Small intestine (tissue), 7 donors: Measurements from ENCODE around the gene RFLNA. TPM values are rescaled to one million over a fixed set of nuclear protein-coding genes. Genes with fewer than 3 reads are reported as not detected.
A peak's percentile ranks its signal among the peaks of the same experiment; 100 is the strongest.

ENCODE experiments used
- DNase-seq, 2 donors: peaks; one replicate each; pipeline versions ENCODE4 v3.0.0 to v3.0.0-alpha.2; 2013
- FAIRE-seq: peaks from 2 replicates; lab custom pipeline; 2012; peaks lifted over from hg19 to GRCh38; lab: Jason Lieb, UNC
- H3K27ac ChIP-seq, 3 donors: one replicate each; pipeline ENCODE4 v1.5.1; 2013; ENCODE audit warnings: low read length in 2 of 3, mild to moderate bottlenecking in 2 of 3, control low read depth in 1 of 3, inconsistent platforms in 1 of 3, low read depth in 1 of 3, moderate library complexity in 1 of 3
- H3K27me3 ChIP-seq, 3 donors: one replicate each; pipeline ENCODE4 v1.6.1; 2013; ENCODE audit warnings: low read length in 3 of 3, inconsistent platforms in 1 of 3; ENCODE audit not compliant: control insufficient read depth in 3 of 3, insufficient read depth in 3 of 3
- H3K36me3 ChIP-seq, 3 donors: one replicate each; pipeline ENCODE4 v1.6.1; 2013; ENCODE audit warnings: low read length in 3 of 3, inconsistent platforms in 1 of 3, low read depth in 1 of 3, mild to moderate bottlenecking in 1 of 3, moderate library complexity in 1 of 3; ENCODE audit not compliant: control insufficient read depth in 3 of 3, insufficient read depth in 2 of 3
- H3K4me1 ChIP-seq, 3 donors: one replicate each; pipeline ENCODE4 v1.6.1; 2013; ENCODE audit warnings: low read length in 2 of 3, inconsistent platforms in 1 of 3, low read depth in 1 of 3, mild to moderate bottlenecking in 1 of 3, moderate library complexity in 1 of 3; ENCODE audit not compliant: control insufficient read depth in 3 of 3, insufficient read depth in 2 of 3
- H3K4me3 ChIP-seq, 3 donors: one replicate each; pipeline ENCODE4 v1.5.1; 2013; ENCODE audit warnings: low read length in 3 of 3, control low read depth in 1 of 3, inconsistent platforms in 1 of 3, low read depth in 1 of 3, mild to moderate bottlenecking in 1 of 3, moderate library complexity in 1 of 3
- H3K9me3 ChIP-seq, 2 donors: one replicate each; pipeline ENCODE4 v1.6.1; 2013; ENCODE audit warnings: low read depth in 1 of 2, low read length in 1 of 2; ENCODE audit not compliant: control insufficient read depth in 2 of 2, insufficient read depth in 1 of 2
- WGBS, 3 donors: extraction: QIAGEN DNeasy Blood & Tissue Kit; methylation state at CpG; one replicate each; pipeline ENCODE4 v1.1.7; 2013; 5-methylcytosine and 5-hydroxymethylcytosine counted together
- polyA plus RNA-seq, 4 donors: library from polyadenylated mRNA; stranded (reverse) in 3 of 4; unstranded in 1 of 4; fragments of 200-250 nt in 3 of 4; fragments of 120-200 nt in 1 of 4; gene quantifications; one replicate each; pipeline versions ENCODE4 v1.2.1 to v1.2.3, GENCODE V29; 2013
- donor health status: healthy with polysubstance abuse.
- donor health status: control.
- donor health status: control.
- donor health status: Bipolar disorder and iron deficiency.
- donor health status: healthy.

The RFLNA gene
- polyA plus RNA-seq, 4 donors, result 15.9 to 92.7 (median 28.3) TPM

DNA sequence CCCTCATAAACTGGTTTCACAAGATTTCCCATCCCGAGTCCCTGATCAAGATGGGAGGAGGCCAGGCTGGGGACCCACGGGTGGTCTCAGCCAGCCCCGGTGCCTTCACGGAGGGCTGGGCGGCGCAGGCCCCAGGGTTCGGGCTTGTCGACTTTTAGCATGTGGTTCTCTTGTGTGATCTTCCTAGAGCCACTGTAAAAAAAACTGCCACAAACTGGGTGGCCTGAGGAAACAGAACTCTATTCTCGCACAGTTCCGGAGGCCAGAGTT, 12.6 kb downstream of the RFLNA start:
- Histone ChIP-seq H3K9me3 (no peaks in the 10 kb centered on the region), H3K4me3 (no peak overlapping the region), H3K4me1 (peaks cover 0 to 9% (median 0%) of the 10 kb centered on the region in 3 donors), H3K36me3 (peaks cover 0 to 98% (median 0%) of the 10 kb centered on the region in 3 donors), H3K27me3 (no peaks in the 10 kb centered on the region), H3K27ac (no peak overlapping the region)
- FAIRE-seq (no peak), DNase-seq (no peak)
- 91 to 92% (median 91%) methylated on average over 10 of the region's 10 CpGs for WGBS, 3 donors

GRCh38 chr12:124308741-124309140, 13.8 kb downstream of the RFLNA start:
- Histone ChIP-seq H3K27me3 (no peaks in the 10 kb centered on the region), H3K9me3 (no peaks in the 10 kb centered on the region), H3K36me3 (peaks cover 0 to 95% (median 0%) of the 10 kb centered on the region in 3 donors), H3K27ac (no peak overlapping the region), H3K4me3 (no peak overlapping the region), H3K4me1 (no peaks in the 10 kb centered on the region)
- FAIRE-seq (no peak), DNase-seq (no peak)
- 94 to 95% (median 94%) methylated on average over 18 of the region's 18 CpGs for WGBS, 3 donors

DNA sequence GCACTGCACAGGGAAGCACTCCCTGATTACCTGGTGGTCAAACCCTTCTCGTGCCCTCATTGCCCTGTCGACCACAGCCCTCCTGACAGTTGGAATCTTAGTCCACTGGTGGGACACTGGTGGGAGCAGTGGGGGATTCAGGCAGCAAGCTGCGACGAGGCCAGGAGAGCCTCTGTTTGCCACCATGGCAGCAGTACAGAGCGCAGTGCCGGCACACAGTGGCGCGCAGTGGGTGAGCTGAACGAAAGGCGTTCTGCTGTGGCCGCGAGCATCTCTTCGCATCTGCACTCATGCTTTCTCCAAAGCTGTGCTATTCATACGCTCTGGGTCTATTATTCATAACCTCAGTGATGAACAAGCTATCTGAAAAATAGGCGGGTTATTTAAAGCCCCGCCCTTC, 14.3 kb downstream of the RFLNA start:
- DNase-seq, result no peak
- Histone ChIP-seq H3K9me3 (no peaks in the 10 kb centered on the region), H3K27me3 (no peaks in the 10 kb centered on the region), H3K27ac (no peak overlapping the region), H3K4me3 (no peak overlapping the region), H3K4me1 (no peaks in the 10 kb centered on the region), H3K36me3 (peaks cover 0 to 95% (median 0%) of the 10 kb centered on the region in 3 donors)
- no peak for FAIRE-seq
- 91 to 96% (median 94%) methylated on average over 16 of the region's 16 CpGs for WGBS, 3 donors

DNA sequence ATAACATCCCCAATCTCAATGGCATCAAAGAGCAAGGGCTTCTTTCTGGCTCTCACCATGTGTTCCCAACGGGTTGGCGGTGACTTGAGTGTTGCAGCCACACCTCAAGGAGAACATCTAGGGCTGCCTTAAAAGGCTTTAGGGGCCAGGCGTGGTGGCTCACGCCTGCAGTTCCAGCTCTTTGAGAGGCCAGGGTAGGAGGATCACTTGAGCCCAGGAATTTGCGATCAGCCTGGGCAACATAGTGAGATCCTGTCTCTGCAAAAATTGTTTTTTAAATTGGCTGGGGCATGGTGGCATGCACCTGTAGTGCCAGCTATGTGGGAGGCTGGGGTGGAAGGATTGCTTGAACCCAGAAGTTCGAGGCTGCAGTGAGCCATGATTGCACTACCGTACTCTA, 14.9 kb downstream of the RFLNA start:
- Histone ChIP-seq H3K4me3 (no peak overlapping the region), H3K27ac (no peak overlapping the region), H3K27me3 (no peaks in the 10 kb centered on the region), H3K36me3 (peaks cover 0 to 95% (median 0%) of the 10 kb centered on the region in 3 donors), H3K4me1 (no peaks in the 10 kb centered on the region), H3K9me3 (no peaks in the 10 kb centered on the region)
- DNase-seq (no peak), FAIRE-seq (no peak)
- WGBS, 3 donors, result 79 to 88% (median 82%) methylated on average over 7 of the region's 7 CpGs

- DNase-seq (no peak), FAIRE-seq (no peak)
- Histone ChIP-seq H3K4me3 (no peak overlapping the region), H3K36me3 (peaks cover 0 to 95% (median 0%) of the 10 kb centered on the region in 3 donors), H3K4me1 (no peaks in the 10 kb centered on the region), H3K9me3 (no peaks in the 10 kb centered on the region), H3K27me3 (no peaks in the 10 kb centered on the region), H3K27ac (no peak overlapping the region)
- 80 to 94% (median 83%) methylated on average over 4 of the region's 4 CpGs for WGBS, 3 donors
Observed at GRCh38 chr12:124310178-124310577, 15.3 kb downstream of the RFLNA start.

GRCh38 chr12:124310785-124311184, 15.9 kb downstream of the RFLNA start:
- WGBS, 3 donors, result 84 to 94% (median 93%) methylated on average over 3 of the region's 3 CpGs
- H3K9me3 ChIP-seq, result no peaks in the 10 kb centered on the region
- H3K27ac ChIP-seq, result no peak overlapping the region
- H3K27me3 ChIP-seq, result no peaks in the 10 kb centered on the region
- no peak for FAIRE-seq
- peaks cover 0 to 95% (median 0%) of the 10 kb centered on the region in 3 donors for H3K36me3 ChIP-seq
- no peak overlapping the region for H3K4me3 ChIP-seq
- H3K4me1 ChIP-seq, result no peaks in the 10 kb centered on the region
- DNase-seq, result no peak

DNA sequence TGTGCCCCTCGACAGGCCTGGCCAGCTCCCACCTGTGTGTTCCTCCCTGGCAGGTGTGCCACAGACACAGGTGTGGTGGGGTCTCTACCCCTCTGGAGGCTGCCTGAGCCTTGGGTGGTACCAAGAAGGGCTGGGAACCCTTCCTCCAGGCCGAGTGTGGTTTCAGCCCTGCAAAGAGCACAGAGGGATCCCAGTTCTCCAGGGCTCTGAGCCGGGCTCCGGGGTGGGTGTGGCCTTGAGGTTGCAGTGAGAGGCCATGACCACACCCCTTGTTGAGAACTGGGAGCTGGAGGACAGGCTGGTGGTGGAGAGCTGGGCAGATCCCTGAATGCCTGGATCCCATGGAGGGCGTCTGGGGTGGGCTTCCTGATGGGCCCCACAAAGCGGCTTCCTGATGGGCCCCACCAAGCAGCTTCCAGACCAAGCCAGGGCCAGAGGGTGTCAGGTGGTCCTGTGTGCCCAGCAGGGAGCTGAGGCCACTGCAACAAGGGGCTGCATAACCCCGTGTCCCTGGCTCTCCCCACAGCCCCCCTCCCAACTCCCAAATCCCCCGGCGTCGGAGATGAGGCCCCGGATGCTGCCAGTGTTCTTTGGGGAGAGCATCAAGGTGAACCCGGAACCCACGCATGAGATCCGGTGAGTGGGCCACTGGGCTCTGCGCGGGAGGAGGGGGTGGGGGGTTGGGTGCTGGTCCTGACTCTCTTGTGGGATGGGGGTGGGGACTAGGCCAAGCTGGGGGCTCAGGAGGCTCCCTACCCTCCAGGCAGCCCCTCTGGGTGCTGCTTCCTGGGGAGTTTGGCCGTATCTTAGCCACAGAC, 16.6 kb downstream of the RFLNA start:
- DNase-seq (peak; percentile 47 to 50), FAIRE-seq (no peak)
- Histone ChIP-seq H3K4me3 (no peak overlapping the region), H3K4me1 (no peaks in the 10 kb centered on the region), H3K27me3 (no peaks in the 10 kb centered on the region), H3K9me3 (no peaks in the 10 kb centered on the region), H3K36me3 (peaks cover 0 to 95% (median 0%) of the 10 kb centered on the region in 3 donors), H3K27ac (no peak overlapping the region)
- WGBS, 3 donors, result 82 to 84% (median 83%) methylated on average over 16 to 17 of the region's 17 CpGs

GRCh38 chr12:124312601-124313000, 17.7 kb downstream of the RFLNA start:
- H3K36me3 ChIP-seq, result peaks cover 0 to 95% (median 0%) of the 10 kb centered on the region in 3 donors
- no peaks in the 10 kb centered on the region for H3K4me1 ChIP-seq
- WGBS, 3 donors, result 74 to 77% (median 75%) methylated on average over 6 of the region's 6 CpGs
- no peaks in the 10 kb centered on the region for H3K9me3 ChIP-seq
- H3K27me3 ChIP-seq, result no peaks in the 10 kb centered on the region
- FAIRE-seq (no peak), DNase-seq (no peak)
- no peak overlapping the region for H3K4me3 ChIP-seq
- H3K27ac ChIP-seq, result no peak overlapping the region
